Uterus (tissue), 2 donors: ENCODE data around the gene ARID1B.

Experiments used
- CTCF ChIP-seq, 4 experiments: fragments of 200-600 bp in 2 of 4; fragments of 450-650 bp in 2 of 4; sonication (generic) in 2 of 4; IDR thresholded peaks; one replicate each; pipeline ENCODE4 v1.5.1; 2016 to 2019; ENCODE audit warnings: antibody characterized with exemption in 4 of 4, mild to moderate bottlenecking in 2 of 4, moderate library complexity in 1 of 4
- POLR2A ChIP-seq, 2 donors: fragments of 450-650 bp; IDR thresholded peaks; one replicate each; pipeline ENCODE4 v1.6.1; 2016; ENCODE audit warnings: antibody characterized with exemption in 2 of 2, mild to moderate bottlenecking in 1 of 2, moderate library complexity in 1 of 2

DNA sequence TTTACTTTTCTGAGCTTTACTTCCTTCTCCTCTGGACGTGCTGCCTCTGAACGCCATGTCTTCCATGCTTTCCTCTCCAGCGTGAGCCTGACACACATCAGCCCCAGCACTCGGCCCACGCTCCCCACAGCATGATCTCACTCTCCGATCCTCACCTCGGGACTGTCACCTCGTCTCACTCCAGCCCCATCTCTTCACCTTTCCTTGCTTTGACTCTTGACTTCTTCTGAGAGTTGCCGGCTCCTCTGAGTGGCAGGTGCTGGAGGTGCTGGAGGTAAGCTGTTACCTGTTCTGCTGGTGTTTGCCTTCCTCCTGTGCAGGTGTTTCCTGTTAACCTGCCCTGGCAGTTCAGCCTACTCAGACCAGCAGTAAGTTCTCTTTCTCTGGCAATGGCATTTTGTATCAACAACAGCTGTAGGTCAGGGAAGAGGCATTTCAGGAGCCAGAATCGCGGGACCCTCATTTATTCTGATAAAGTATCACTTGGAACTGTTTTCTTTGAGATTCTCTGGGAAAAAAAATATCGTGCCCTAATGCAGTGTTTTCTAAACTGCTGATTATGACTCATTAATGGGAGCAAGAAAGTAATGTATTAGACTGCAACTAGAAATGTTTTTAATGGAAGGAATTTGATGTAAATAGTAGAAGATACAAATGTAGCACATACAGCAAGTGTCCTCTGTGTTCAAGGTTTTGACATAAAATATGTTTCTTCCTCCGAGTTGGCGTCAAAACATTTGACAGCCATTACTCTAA lies 106.5 kb downstream of the ARID1B start:
- TF ChIP-seq CTCF (IDR thresholded peaks at IDR 0.05) (no peak), POLR2A (IDR thresholded peaks at IDR 0.05) (no peak)
